CD1c-positive myeloid dendritic cell (primary cell): Measurements from ENCODE around the gene MYRFL.
A peak's percentile ranks its signal among the peaks of the same experiment; 100 is the strongest.
"Not testable (repeated sequence)": the region's sequence is repeated elsewhere in the genome, so short reads cannot be mapped to it uniquely, and the experiment has no call there.

ENCODE experiments used
- DNase-seq: peaks from one replicate; pipeline ENCODE4 v3.0.0-alpha.2; 2016; ENCODE audit errors: extremely low spot score

MYRFL gene

DNA sequence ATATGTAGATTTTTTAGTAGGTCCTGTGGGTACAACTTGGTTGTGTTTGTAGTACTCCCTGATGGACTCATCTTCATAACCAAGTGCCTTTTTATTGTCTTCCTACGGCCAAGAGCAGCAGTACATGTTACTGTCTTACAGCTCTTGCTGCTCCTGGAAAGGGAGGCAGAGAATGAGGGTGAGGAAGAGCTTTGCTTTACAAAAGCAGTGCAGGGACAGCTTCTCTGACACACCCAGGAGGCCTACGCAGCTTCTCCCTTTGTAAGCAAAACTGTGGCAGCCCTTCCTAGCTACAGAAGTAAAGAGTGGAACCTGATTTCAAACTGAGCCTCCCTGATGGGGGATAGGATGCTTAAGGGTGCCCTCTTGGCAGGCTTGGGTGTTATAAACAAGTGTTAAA, 18.6 kb downstream of the MYRFL start:
- no peak for DNase-seq

DNA sequence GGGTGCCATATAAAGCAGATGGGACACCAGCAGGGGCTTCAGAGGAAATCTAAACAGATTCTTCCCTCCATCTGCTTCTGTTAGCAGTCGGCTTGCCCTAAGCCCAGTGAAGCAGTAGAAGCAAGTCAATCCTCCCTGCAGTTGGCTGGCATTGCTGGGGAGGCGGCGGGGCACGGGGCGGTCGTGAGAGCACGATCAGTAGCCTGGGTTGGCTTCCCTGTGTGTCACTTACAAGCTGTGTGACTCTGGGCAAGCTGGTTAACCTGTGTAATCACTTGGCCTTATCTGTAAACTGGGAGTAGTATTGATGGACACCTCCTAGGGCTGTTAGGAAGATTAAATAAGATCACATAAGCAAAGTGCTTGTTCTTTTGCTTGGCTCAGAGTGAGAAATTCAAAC, 19.4 kb downstream of the MYRFL start:
- DNase-seq = no peak

GRCh38 chr12:69844836-69845235, 19.8 kb downstream of the MYRFL start:
- DNase-seq = no peak

DNA sequence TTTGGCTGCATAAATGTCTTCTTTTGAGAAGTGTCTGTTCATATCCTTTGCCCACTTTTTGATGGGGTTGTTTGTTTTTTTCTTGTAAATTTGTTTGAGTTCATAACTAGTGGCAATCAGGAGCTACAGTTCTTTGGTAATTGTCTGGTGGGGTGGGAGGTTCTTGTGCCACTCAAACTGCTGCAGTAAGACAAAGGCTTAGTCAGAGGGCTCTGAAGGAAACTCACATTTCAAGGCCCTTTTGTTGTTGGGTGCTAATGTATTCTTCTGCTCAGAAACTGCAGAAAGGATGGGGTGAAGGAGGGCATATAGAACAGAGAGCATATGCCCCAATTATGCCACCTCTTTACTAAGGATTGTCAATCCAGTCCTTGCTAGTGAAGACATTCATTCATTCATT, 21.9 kb downstream of the MYRFL start:
- DNase-seq = no peak

- no peak for DNase-seq
These were observed 26.9 kb downstream of the MYRFL start for GRCh38 chr12:69851976-69852375.

DNA sequence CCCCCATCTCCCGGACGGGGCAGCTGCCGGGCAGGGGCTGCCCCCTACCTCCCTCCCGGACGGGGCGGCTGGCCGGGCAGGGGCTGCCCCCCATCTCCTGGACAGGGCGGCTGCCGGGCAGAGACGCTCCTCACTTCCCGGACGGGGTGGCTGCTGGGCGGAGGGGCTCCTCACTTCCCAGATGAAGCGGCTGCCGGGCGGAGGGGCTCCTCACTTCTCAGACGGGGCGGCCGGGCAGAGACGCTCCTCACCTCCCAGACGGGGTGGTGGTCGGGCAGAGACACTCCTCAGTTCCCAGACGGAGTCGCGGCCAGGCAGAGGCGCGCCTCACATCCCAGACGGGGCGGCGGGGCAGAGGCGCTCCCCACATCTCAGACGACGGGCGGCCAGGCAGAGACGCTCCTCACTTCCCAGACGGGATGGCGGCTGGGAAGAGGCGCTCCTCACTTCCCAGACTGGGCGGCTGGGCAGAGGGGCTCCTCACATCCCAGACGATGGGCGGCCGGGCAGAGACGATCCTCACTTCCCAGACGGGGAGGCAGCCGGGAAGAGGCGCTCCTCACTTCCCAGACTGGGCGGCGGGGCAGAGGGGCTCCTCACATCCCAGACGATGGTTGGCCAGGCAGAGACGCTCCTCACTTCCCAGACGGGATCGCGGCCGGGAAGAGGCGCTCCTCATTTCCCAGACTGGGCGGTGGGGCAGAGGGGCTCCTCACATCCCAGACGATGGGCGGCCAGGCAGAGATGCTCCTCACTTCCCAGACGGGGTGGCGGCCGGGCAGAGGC, 28.3 kb downstream of the MYRFL start:
- DNase-seq = not testable (repeated sequence)

- DNase-seq = no peak
These were observed 41.7 kb downstream of the MYRFL start for GRCh38 chr12:69866698-69867097.

GRCh38 chr12:69868695-69869094, 43.7 kb downstream of the MYRFL start:
- no peak for DNase-seq

- no peak for DNase-seq
These were observed 47.8 kb downstream of the MYRFL start for GRCh38 chr12:69872804-69873203.

DNA sequence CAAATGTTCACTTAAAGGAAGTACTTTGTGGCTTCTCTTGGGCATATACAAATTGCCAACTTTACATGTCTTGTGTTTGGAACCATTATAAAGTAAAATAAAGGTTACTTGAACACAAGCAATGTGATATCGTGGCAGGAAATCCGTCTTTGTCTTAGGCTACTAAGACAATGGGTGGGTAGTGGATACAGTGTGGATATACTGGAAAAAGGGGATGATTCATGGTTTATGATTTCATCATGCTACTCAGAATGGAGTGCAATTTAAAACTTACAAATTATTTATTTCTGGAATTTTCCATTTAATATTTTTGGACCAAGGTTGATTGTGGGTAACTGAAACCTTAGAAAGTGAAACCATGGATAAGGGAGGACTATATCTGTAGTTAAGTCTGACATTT, 48.4 kb downstream of the MYRFL start:
- no peak for DNase-seq

DNA sequence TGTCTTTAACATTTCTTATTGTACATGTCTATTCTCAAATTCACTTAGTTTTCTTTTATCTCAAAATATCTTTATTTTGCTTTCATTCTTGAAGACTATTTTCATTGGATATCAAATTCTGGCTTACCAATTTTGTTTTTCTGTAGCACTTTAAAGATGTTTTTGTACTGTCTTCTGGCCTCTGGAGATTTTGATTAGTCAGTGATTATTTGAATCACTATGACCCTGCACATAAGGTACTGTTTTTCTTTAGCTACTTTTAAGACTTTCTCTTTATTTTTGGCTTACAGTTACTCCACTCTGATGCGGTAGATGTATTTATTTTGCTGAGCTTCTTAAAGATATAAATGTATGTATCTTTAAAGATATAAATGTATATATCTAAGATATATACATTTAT, 49.6 kb downstream of the MYRFL start:
- DNase-seq = no peak

GRCh38 chr12:69875416-69875935, 50.4 kb downstream of the MYRFL start:
- DNase-seq = no peak

DNA sequence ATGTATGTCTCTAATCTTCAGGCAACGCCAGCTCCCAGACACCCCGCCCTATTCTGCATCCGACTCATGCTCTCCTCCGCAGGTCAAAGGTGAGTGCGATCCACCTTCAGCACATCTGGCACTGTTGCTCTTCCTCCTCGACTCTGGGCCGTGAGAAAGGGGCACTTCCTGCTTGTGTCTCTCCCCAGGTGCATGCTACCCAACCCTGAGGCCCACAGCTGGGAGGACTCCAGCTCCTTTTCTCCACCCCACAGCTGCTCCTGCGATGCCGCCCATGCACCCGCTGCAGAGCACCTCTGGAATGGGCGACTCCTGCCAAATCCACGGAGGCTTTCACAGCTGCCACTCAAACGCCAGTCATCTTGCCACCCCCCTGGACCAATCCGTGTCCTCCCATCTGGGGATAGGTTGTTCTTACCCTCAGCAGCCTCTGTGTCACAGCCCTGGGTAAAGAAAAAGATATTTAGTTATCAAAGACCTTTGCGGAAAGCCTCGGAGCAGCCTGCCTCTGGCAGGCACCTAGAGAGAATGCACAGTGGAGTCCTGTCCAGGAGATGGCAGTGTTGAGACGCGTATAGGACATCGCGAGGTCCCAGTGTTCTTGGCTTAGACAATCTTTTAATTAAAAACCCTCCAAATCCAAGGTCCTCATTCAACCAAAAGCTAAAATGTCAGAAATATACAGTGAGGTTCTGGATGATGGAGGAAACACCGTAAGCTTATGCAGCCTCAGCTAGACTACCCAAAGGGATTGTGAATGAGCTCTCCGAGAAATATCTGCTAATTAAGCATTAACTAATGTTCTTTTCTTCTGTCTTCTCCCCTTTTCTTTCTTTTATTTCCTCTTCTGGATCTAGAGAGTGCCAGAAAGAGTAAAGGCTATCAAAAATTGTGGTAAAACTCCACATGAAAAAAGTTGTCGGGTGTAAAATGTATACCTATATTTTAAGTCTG, 54.3 kb downstream of the MYRFL start:
- DNase-seq = peak; percentile 77

GRCh38 chr12:69880571-69880970, 55.5 kb downstream of the MYRFL start:
- DNase-seq = no peak

DNA sequence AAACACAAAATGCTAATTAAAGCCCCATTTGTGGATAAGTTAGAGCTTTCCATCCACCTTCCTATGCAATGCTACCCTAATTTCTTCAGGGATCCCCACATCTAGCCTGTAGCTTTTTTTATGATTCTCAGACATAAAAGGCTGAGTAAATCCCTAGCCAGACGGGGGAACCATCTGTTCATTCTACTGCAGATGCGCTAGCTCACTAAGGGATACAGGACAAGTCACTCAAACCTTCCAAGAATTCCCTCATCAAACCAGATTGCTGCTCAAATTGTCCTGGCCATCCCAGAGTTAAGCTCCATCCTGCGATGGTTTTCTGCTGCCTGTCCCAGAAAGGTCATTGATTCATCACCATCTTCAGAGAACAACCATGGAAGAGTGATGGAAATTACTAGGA, 56.7 kb downstream of the MYRFL start:
- DNase-seq = no peak

DNA sequence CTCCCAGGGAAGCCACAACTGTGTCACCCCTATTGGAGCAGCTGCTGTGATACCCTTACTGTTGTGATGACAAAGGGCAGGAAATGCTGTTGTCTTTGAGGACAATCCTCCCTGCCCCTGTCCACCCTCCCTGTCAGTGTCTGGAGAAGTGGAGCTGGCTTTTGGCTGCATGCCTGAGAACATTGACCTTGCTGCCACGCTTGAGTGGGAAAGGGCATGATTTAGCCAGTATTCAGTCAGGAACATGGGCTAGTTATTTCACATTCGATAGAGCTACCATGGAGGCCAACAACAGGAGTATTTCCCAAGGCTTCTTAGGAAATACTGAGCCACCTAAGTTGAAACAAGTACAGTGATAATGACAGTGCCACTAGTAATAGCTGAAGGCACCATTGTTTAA, 59.4 kb downstream of the MYRFL start:
- no peak for DNase-seq

- DNase-seq = no peak
These were observed 60.6 kb downstream of the MYRFL start for GRCh38 chr12:69885658-69886057.

- no peak for DNase-seq
These were observed 61.1 kb downstream of the MYRFL start for GRCh38 chr12:69886109-69886508.

DNA sequence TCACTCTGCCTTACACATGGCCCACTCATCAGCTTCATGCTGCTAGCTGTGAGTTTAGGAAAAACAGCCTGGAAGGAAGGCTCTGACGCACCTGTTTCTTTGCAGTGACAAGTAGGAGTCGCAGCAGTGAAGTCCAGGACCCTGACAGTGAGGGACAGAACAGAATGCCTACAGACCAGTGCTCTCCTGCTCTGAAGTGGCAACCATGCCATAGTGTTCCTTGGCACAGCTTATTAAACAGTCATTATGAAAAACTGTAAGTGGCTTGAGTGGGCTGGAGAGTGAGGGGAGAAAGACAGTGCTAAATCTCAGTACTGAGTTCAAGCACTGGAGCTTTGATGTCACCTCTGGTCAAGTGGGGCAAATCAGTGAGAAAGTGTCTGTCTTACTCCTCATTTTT, 61.7 kb downstream of the MYRFL start:
- DNase-seq = no peak

DNA sequence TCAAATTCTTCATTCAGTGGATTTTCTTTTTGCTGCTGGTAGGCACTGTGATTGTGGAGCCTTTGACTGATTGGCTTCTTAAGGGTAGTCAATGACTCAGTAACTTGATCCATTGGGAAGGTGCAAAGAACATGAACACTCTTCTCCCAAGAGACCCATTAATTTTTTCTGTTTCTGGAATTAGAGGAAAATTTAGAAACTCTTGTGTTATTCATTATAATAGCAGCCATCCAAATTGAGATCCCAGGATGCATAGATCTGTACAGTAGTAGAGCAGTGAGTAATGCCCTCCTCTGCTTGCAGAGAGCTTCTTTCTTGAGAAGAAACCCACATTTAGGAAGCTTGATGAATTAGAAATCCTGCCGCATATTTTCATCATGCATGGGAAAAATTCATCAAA, 63.9 kb downstream of the MYRFL start:
- DNase-seq = no peak

- DNase-seq = no peak
These were observed 69.9 kb downstream of the MYRFL start for GRCh38 chr12:69894800-69895383.

- no peak for DNase-seq
These were observed 71.8 kb downstream of the MYRFL start for GRCh38 chr12:69896653-69897381.
